Body of pancreas (tissue), 4 donors: ENCODE measurements around the gene OMA1.

ENCODE experiments used
- CTCF ChIP-seq, 7 experiments: fragments of 450-650 bp in 4 of 7; fragments of 200-600 bp in 3 of 7; sonication (generic) in 3 of 7; IDR thresholded peaks; one replicate each; pipeline ENCODE4 v1.5.1; 2016 to 2019; ENCODE audit warnings: antibody characterized with exemption in 7 of 7
- POLR2A ChIP-seq, 3 donors: fragments of 450-650 bp; IDR thresholded peaks; one replicate each; pipeline ENCODE4 v1.6.1; 2016; ENCODE audit warnings: antibody characterized with exemption in 3 of 3, mild to moderate bottlenecking in 2 of 3

GRCh38 chr1:58583496-58583895, 37.0 kb upstream of the OMA1 start:
- TF ChIP-seq POLR2A (IDR thresholded peaks at IDR 0.05) (no peak), CTCF (IDR thresholded peaks at IDR 0.05) (no peak)
